ENCODE data around the gene METTL15. TPM values are rescaled to one million over a fixed set of nuclear protein-coding genes. Genes with fewer than 3 reads are reported as not detected.
"Not testable (repeated sequence)": the region's sequence is repeated elsewhere in the genome, so short reads cannot be mapped to it uniquely, and the experiment has no call there.

The METTL15 gene
- total RNA-seq, 2 experiments from 2014 or later: 12.3 to 12.4 TPM

DNA sequence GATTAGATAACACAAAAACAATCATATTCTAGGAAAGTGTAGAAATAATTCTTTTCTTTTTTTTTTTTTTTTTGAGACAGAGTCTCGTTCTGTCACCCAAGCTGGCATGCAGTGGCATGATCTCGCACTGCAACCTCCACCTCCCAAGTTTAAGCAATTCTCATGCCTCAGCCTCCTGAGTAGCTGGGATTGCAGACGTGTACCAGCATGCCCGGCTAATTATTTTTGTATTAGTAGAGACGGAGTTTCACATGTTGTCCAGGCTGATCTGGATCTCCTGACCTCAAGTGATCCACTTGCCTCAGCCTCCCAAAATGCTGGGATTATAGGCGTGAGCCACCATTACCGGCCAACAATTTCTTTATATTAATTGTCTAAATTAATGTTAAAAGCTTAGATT lies 182.8 kb downstream of the METTL15 start:
- H3K36me3 Mint-ChIP-seq (ENCODE audit: low read depth); H3K27me3 Mint-ChIP-seq; H3K4me3 Mint-ChIP-seq; H3K9me3 Mint-ChIP-seq; H3K4me1 Mint-ChIP-seq; POLR2A ChIA-PET; CTCF ChIA-PET; DNase-seq; H3K27ac Mint-ChIP-seq: not testable (repeated sequence)

DNA sequence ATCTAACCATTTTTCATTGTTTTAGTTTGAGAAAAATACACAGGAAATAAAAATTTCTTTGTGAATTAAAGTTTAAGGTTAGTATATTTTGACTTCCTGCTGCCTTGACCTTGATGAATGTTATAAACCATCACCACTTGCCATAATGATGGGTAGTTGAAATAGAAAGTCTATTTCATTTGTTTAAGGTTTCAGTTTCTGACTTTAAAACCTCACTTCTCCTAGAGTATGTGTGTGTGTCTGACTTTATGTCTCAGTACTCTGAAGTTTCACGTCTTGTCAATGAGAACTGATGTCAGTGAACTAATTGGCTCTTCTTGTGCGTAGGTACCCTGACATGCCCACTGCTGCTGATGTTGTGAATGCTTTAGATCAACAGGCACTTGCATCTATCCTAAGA lies 188.2 kb downstream of the METTL15 start:
- H3K9me3 Mint-ChIP-seq: no peaks in the 10 kb centered on the region
- no peaks in the 10 kb centered on the region for H3K27me3 Mint-ChIP-seq
- no peak overlapping the region for H3K4me3 Mint-ChIP-seq
- DNase-seq: no peak
- no peak overlapping the region for H3K27ac Mint-ChIP-seq
- no peaks in the 10 kb centered on the region for H3K4me1 Mint-ChIP-seq
- ChIA-PET POLR2A (no interaction called here), CTCF (no interaction called here)
- peaks cover 16% of the 10 kb centered on the region for H3K36me3 Mint-ChIP-seq (ENCODE audit: low read depth)

DNA sequence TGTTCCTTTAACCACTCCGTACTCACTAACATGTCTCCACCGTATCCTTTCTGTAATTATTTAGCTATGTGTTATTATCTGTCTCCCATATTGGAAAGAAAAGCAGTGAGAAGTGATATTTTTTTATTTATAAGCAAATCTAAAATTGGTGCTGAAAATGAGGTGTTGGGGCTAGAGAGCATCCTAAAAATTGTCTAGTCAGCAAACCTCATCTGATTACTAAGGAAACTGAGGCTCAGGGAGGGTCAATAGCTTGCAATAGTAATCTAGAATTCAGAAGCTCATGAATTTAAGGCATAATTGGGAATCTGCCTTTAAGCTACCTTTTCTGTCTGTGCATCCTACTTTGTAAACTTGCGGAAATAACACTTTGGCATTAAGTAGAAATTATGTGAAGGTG lies 190.0 kb downstream of the METTL15 start:
- Mint-ChIP-seq H3K9me3 (no peaks in the 10 kb centered on the region), H3K27ac (no peak overlapping the region), H3K4me3 (no peak overlapping the region), H3K27me3 (no peaks in the 10 kb centered on the region), H3K4me1 (no peaks in the 10 kb centered on the region), H3K36me3 (ENCODE audit: low read depth) (peaks cover 15% of the 10 kb centered on the region)
- DNase-seq: no peak
- CTCF ChIA-PET: no interaction called here
- POLR2A ChIA-PET: no interaction called here

DNA sequence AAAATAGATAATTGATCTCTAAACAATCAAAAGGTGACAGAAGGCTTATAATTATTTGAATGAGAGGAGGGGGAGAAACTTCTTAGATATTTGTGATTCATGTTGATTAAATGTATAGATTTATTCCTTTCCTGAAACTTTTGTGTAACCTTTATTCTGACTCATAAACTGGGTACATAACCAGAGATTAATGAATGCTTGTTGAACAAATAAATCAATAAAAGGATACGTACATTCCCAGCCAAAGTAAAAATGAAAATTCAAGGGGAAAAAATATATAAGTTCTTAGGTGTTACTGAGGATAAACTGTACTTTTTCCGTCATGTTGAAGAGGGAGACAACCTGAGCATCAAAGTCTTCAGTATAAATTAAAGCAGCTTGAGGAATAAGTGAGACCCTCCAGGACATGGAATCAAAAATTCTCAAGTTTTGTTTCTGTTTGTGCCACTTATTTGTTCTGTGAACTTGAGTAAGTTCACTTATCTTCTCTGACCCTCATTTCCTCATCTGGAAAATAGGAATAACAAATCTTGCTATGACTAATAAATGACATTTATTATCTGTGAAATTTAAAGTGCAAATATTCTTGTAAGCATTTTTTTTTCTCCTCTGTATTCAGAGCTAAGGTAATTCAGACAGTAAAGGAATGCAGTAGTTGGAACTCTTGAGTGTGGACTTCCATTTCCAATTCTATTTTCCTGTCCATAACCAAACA lies 195.4 kb downstream of the METTL15 start:
- CTCF ChIA-PET: no interaction called here
- Mint-ChIP-seq H3K4me3 (no peak overlapping the region), H3K36me3 (ENCODE audit: low read depth) (peaks cover 9% of the 10 kb centered on the region), H3K27me3 (no peaks in the 10 kb centered on the region), H3K4me1 (no peaks in the 10 kb centered on the region), H3K9me3 (no peaks in the 10 kb centered on the region), H3K27ac (no peak overlapping the region)
- POLR2A ChIA-PET: no interaction called here
- no peak for DNase-seq

DNA sequence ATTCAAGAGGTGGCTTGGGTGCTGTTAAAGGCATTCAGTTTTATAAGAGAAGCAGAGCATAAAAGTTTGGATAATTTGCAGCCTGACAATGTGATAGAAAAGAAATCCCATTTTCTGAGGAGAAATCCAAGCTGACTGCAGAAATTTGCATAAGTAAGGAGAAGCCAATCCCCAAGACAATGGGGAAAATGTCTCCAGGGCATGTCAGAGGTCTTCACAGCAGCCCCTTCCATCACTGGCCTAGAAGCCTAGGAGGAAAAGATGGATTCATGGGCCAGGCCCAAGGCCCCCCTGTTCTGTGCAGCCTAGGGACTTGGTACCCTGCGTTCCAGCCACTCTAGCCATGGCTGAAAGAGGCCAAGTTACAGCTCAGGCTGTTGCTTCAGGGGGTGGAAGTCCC lies 207.3 kb downstream of the METTL15 start:
- Mint-ChIP-seq H3K36me3 (ENCODE audit: low read depth) (no peaks in the 10 kb centered on the region), H3K27ac (no peak overlapping the region), H3K4me3 (no peak overlapping the region), H3K9me3 (no peaks in the 10 kb centered on the region), H3K27me3 (no peaks in the 10 kb centered on the region), H3K4me1 (no peaks in the 10 kb centered on the region)
- DNase-seq: no peak
- POLR2A ChIA-PET: no interaction called here
- CTCF ChIA-PET: no interaction called here

DNA sequence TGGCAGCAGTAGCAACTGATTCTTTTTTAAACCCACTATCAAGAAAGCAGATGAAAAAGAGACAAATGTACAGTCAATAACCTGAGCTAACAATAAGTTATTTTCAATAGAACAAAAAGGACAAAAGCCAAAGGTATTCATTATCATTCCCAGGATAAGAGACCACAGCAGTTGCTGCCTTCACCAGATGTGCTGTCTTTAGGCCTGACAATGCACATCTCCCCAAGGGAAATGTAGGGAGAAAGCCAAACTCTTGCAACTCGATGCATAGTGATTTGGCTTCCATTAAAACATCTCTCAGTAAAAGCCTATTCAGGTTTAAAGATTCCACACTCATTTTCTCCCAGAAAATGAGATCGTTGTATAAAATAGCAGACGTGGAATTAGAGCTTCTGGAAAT lies 210.7 kb downstream of the METTL15 start:
- Mint-ChIP-seq H3K4me1 (no peaks in the 10 kb centered on the region), H3K4me3 (no peak overlapping the region), H3K9me3 (no peaks in the 10 kb centered on the region), H3K36me3 (ENCODE audit: low read depth) (no peaks in the 10 kb centered on the region), H3K27ac (no peak overlapping the region), H3K27me3 (no peaks in the 10 kb centered on the region)
- no peak for DNase-seq
- ChIA-PET CTCF (no interaction called here), POLR2A (no interaction called here)

DNA sequence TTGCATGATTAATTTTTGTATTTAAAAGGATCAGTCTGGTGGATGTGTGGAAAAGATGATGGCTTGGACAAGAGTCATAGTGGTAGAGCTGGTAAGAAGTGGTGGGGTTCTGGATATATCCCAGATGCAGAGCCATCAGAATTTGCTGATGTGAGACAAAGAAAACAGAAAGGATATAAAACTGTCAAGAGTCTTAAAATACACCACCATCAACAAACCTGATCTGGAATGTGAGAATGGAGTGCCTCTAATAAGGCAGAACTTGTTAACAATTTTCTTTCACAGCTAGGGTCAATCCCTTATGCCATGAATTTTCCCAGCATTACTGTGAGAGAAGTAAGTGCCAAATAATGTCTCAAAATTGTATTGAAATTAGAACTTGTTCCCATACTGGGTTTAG lies 215.4 kb downstream of the METTL15 start:
- Mint-ChIP-seq H3K27me3 (no peaks in the 10 kb centered on the region), H3K27ac (no peak overlapping the region), H3K4me1 (no peaks in the 10 kb centered on the region), H3K36me3 (ENCODE audit: low read depth) (no peaks in the 10 kb centered on the region), H3K4me3 (no peak overlapping the region), H3K9me3 (no peaks in the 10 kb centered on the region)
- ChIA-PET POLR2A (no interaction called here), CTCF (no interaction called here)
- DNase-seq: no peak

DNA sequence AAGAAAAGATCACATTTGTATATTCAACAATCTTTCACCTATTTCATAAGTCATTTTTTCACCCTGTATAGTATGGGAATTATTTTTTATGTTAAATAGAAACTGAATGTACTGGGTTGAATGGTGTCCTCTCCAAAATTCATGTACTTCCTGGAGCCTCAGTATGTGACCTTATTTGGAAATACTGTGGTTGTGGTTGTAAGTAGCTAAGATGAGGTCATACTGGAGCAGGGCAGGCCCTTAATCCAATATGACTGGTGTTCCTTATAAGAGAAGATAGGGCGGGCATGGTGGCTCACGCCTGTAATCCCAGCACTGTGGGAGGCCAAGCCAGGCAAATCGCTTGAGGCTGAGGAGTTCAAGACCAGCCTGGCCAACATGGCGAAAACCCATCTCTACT lies 224.2 kb downstream of the METTL15 start:
- H3K9me3 Mint-ChIP-seq; H3K27me3 Mint-ChIP-seq; H3K4me1 Mint-ChIP-seq; DNase-seq; H3K27ac Mint-ChIP-seq; H3K4me3 Mint-ChIP-seq; H3K36me3 Mint-ChIP-seq (ENCODE audit: low read depth); CTCF ChIA-PET; POLR2A ChIA-PET: not testable (repeated sequence)

DNA sequence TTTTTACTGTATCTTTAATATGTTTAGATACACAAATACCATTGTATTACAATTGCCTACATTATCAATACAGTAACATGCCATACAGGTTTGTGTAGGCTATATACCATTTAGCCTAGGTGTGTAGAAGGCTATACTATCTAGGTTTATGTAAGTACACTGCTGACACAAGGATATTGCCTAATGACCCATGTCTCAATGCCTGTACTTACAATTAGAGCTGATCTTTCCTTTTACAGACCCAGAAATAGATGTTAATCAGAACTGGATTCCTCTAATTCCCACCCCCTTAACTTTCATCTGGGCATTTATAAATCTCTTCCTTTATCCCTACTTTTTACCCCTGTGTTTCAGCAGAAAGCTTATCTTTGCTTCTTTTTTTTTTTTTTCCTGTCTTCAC lies 229.5 kb downstream of the METTL15 start:
- CTCF ChIA-PET: no interaction called here
- Mint-ChIP-seq H3K27me3 (no peaks in the 10 kb centered on the region), H3K4me1 (no peaks in the 10 kb centered on the region), H3K27ac (no peak overlapping the region), H3K4me3 (no peak overlapping the region), H3K9me3 (peaks cover 14% of the 10 kb centered on the region), H3K36me3 (ENCODE audit: low read depth) (no peaks in the 10 kb centered on the region)
- no peak for DNase-seq
- POLR2A ChIA-PET: no interaction called here

DNA sequence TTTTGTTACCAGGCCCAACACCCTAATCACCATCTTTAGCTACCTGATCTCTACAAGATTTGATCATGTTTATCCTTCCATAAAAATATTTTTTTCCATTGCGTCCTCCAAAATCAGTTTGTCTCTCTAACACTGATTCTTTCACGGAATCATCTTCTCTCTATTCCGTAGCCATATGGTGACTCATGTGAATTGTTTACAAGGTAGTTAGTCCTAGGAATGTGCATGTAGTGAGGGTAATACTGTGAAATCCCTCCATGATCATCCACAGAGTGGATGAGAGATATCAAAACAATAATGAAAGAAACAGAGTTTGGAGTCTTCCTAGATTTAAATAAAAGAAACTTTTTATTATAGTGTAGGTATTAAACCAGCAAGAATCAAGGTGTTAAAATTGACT lies 230.2 kb downstream of the METTL15 start:
- H3K4me1 Mint-ChIP-seq: no peaks in the 10 kb centered on the region
- POLR2A ChIA-PET: no interaction called here

DNA sequence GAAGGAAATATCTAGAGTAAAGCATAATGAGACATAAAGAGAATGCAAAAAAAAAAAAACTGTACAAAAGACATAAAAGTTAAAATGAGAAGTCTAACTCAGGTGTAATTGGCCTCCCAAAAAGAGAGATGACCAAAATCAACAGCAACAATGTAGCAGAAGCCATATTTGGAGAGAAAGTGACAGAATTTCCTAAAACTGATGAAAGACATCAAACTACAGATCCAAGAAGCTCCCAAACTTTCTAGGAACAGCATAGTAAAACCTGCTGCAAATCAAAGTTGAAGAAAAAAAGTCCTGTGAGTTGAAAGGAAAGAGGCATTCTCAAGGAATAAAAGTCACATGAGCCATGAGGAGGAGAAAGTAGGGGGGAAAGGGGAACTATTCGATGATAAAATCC lies 231.3 kb downstream of the METTL15 start:
- peaks cover 14% of the 10 kb centered on the region for H3K9me3 Mint-ChIP-seq
- CTCF ChIA-PET: no interaction called here
- POLR2A ChIA-PET: no interaction called here
- no peak overlapping the region for H3K4me3 Mint-ChIP-seq
- no peak overlapping the region for H3K27ac Mint-ChIP-seq
- no peaks in the 10 kb centered on the region for H3K27me3 Mint-ChIP-seq
- no peak for DNase-seq
- H3K4me1 Mint-ChIP-seq: no peaks in the 10 kb centered on the region
- H3K36me3 Mint-ChIP-seq (ENCODE audit: low read depth): no peaks in the 10 kb centered on the region

More for the DNA sequence above, 230.2 kb downstream of the METTL15 start:
- H3K36me3 Mint-ChIP-seq (ENCODE audit: low read depth): no peaks in the 10 kb centered on the region
- H3K27me3 Mint-ChIP-seq: no peaks in the 10 kb centered on the region
- H3K4me3 Mint-ChIP-seq: no peak overlapping the region
- no peak for DNase-seq
- peaks cover 14% of the 10 kb centered on the region for H3K9me3 Mint-ChIP-seq
- CTCF ChIA-PET: no interaction called here
- no peak overlapping the region for H3K27ac Mint-ChIP-seq

DNA sequence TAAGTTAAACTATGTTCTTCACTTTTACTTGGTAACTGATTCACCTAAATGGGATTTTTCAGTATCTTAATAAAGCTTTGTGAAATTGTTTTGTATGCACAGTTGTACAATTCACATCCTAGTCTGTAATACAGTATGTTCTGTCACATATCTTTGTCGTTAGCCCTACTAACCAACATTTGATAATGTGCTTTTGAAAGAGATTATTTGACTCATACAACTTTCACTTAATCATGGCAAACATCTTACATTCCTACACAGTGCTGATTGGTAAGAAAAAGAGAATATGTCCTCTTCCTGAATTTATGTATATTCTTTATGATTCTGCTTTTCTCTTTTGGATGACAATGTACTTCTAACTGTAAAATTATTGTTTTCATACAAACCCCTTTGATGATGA lies 234.5 kb downstream of the METTL15 start:
- ChIA-PET POLR2A (no interaction called here), CTCF (no interaction called here)
- Mint-ChIP-seq H3K27me3 (no peaks in the 10 kb centered on the region), H3K4me1 (no peaks in the 10 kb centered on the region), H3K4me3 (no peak overlapping the region), H3K9me3 (peaks cover 14% of the 10 kb centered on the region), H3K27ac (no peak overlapping the region), H3K36me3 (ENCODE audit: low read depth) (no peaks in the 10 kb centered on the region)
- no peak for DNase-seq

DNA sequence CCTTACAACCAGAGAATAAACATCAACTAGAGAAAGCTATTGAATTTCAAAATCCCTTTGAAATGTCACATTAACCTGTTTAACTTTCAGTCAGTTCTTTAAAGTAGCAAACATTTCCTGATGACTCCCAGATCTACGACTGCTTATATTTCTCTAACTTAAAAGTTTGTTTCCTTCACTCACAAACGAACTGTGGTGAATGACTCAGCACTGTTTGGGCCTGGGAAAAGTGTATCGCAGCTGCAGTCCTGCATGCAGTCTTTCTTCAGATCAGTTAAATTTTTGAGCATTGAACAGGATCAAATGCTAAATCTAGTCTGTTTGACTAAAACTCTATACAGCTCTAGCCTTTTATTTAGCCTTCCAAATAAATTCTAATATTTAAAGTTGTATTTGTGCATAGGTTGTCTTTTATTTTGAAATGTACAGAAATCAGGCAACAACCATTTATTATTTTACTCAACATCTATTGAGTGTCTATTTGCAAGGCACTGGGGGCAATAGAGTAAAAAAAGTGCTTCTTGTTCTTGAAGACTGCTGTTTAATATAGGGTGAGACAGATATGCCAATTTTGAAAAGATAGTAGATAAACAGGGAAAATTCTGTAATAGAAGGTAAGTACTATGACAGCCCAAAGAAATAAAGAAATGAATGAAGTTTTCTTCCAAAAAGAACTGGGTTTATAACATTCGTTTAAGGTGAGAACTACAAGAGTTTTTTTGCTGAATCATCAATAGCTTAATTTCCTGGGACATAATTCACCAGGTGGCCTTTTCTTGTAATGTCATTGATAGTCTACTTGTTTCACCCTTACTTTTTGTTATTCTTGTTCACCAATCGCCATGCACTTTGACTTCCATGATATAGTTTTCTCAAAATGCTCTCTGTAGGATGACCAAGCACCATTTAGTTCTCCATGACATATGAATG lies 235.4 kb downstream of the METTL15 start:
- H3K4me3 Mint-ChIP-seq: no peak overlapping the region
- CTCF ChIA-PET: no interaction called here
- H3K27me3 Mint-ChIP-seq: no peaks in the 10 kb centered on the region
- H3K36me3 Mint-ChIP-seq (ENCODE audit: low read depth): no peaks in the 10 kb centered on the region
- no peak overlapping the region for H3K27ac Mint-ChIP-seq
- no peak for DNase-seq
- POLR2A ChIA-PET: no interaction called here
- H3K4me1 Mint-ChIP-seq: no peaks in the 10 kb centered on the region
- H3K9me3 Mint-ChIP-seq: peaks cover 14% of the 10 kb centered on the region

DNA sequence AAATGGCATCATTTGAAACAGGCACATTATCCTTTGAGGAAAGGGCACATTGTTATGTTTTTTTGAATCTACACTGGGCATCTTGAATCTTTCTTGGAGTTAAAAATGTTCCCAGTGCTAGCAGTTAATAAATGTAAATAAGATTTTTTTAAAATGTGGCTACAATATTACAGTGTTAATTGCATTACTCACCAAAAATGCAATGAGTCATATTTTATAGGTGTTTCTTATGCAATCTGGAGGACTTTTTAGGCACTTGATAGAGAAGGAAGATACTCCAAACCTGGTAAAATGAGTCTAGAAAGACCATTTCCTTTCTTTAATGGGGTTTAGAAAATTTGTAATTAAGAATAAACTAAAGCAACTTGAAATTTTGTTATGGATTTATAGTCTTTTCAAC lies 238.0 kb downstream of the METTL15 start:
- Mint-ChIP-seq H3K9me3 (no peaks in the 10 kb centered on the region), H3K4me3 (no peak overlapping the region), H3K36me3 (ENCODE audit: low read depth) (no peaks in the 10 kb centered on the region), H3K27ac (no peak overlapping the region), H3K27me3 (no peaks in the 10 kb centered on the region), H3K4me1 (no peaks in the 10 kb centered on the region)
- no peak for DNase-seq
- POLR2A ChIA-PET: no interaction called here
- CTCF ChIA-PET: no interaction called here

All from activated CD4-positive, alpha-beta memory T cell treated with anti-CD3 and anti-CD28 coated beads, Interleukin-2, amount 10 ng/mL, durations not matched to agents 7 days and 5 days (primary cell).